BLaER1 (cell line): ENCODE measurements around the gene TMUB1.

Experiments
- H3K27ac ChIP-seq: shearing (Covaris generic); formaldehyde crosslinking; 2 replicates; pipeline ENCODE4 v1.8.1; 2022
- H3K27me3 ChIP-seq: shearing (Covaris generic); formaldehyde crosslinking; 2 replicates; pipeline ENCODE4 v1.8.1; 2022
- H3K36me3 ChIP-seq: shearing (Covaris generic); formaldehyde crosslinking; 2 replicates; pipeline ENCODE4 v1.8.1; 2022
- H3K4me1 ChIP-seq: shearing (Covaris generic); formaldehyde crosslinking; 2 replicates; pipeline ENCODE4 v1.8.1; 2022
- H3K4me2 ChIP-seq: shearing (Covaris generic); formaldehyde crosslinking; 2 replicates; pipeline ENCODE4 v1.8.1; 2022
- H3K4me3 ChIP-seq: shearing (Covaris generic); formaldehyde crosslinking; 2 replicates; pipeline ENCODE4 v1.8.1; 2022
- H3K9ac ChIP-seq: shearing (Covaris generic); formaldehyde crosslinking; 2 replicates; pipeline ENCODE4 v1.8.1; 2022
- H3K9me3 ChIP-seq: shearing (Covaris generic); formaldehyde crosslinking; 2 replicates; pipeline ENCODE4 v1.8.1; 2022
- H4K20me1 ChIP-seq: shearing (Covaris generic); formaldehyde crosslinking; 2 replicates; pipeline ENCODE4 v1.8.1; 2022
- Cebpa-rat ChIP-seq: shearing (Covaris generic); IDR thresholded peaks from 2 replicates; pipeline ENCODE4 v1.8.1; 2022

Gene TMUB1

GRCh38 chr7:151126491-151127137, 43.3 kb upstream of the TMUB1 start:
- Histone ChIP-seq H3K4me2 (no peak overlapping the region), H3K4me1 (peaks cover 16% of the 10 kb centered on the region), H3K9ac (no peak overlapping the region), H3K27me3 (no peaks in the 10 kb centered on the region), H4K20me1 (peaks cover 80% of the 10 kb centered on the region), H3K9me3 (no peaks in the 10 kb centered on the region), H3K4me3 (no peak overlapping the region), H3K36me3 (peaks cover 91% of the 10 kb centered on the region), H3K27ac (no peak overlapping the region)
- TF ChIP-seq Cebpa-rat: no peak

- Histone ChIP-seq H3K36me3 (peaks cover 91% of the 10 kb centered on the region), H4K20me1 (peaks cover 80% of the 10 kb centered on the region), H3K4me1 (peaks cover 9% of the 10 kb centered on the region), H3K4me2 (no peak overlapping the region), H3K9ac (no peak overlapping the region), H3K27me3 (no peaks in the 10 kb centered on the region), H3K4me3 (no peak overlapping the region), H3K27ac (no peak overlapping the region), H3K9me3 (no peaks in the 10 kb centered on the region)
- TF ChIP-seq Cebpa-rat: no peak
Measured at GRCh38 chr7:151125846-151126481, 42.7 kb upstream of the TMUB1 start.

DNA sequence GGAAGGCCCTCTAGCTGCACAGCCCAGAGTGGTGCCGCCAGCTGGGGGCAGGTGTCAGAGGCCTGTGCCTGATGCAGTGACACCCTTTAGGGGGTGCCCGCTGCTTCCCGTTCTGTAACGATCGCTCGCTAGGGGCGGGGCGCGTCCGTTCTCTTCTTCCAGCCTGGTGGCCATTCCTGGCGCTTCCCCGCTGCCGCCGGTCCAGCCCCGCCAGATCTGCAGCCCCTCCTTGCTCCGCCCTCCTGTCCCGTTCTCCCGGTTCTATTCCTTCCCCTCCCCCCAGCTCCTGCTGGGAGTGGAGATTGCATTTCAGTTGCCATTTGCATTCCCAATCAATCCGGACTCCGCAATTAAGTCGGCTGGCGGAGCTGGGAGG, 42.2 kb upstream of the TMUB1 start:
- Histone ChIP-seq H3K36me3 (peaks cover 91% of the 10 kb centered on the region), H3K27me3 (no peaks in the 10 kb centered on the region), H3K4me1 (peaks cover 9% of the 10 kb centered on the region), H3K27ac (no peak overlapping the region), H3K9ac (no peak overlapping the region), H3K4me3 (no peak overlapping the region), H4K20me1 (peaks cover 80% of the 10 kb centered on the region), H3K9me3 (no peaks in the 10 kb centered on the region), H3K4me2 (no peak overlapping the region)
- no peak for TF ChIP-seq Cebpa-rat

- no peak for TF ChIP-seq Cebpa-rat
- Histone ChIP-seq H3K4me1 (peaks cover 4% of the 10 kb centered on the region), H4K20me1 (peaks cover 82% of the 10 kb centered on the region), H3K9ac (no peak overlapping the region), H3K4me2 (no peak overlapping the region), H3K27me3 (no peaks in the 10 kb centered on the region), H3K36me3 (peaks cover 91% of the 10 kb centered on the region), H3K27ac (no peak overlapping the region), H3K9me3 (no peaks in the 10 kb centered on the region), H3K4me3 (no peak overlapping the region)
Measured at GRCh38 chr7:151124899-151125399, 41.7 kb upstream of the TMUB1 start.

GRCh38 chr7:151124481-151124880, 41.2 kb upstream of the TMUB1 start:
- no peaks in the 10 kb centered on the region for H3K4me1 ChIP-seq
- no peaks in the 10 kb centered on the region for H3K9me3 ChIP-seq
- H3K27ac ChIP-seq: no peak overlapping the region
- H3K4me3 ChIP-seq: no peak overlapping the region
- H4K20me1 ChIP-seq: peaks cover 83% of the 10 kb centered on the region
- H3K4me2 ChIP-seq: no peak overlapping the region
- H3K27me3 ChIP-seq: no peaks in the 10 kb centered on the region
- H3K36me3 ChIP-seq: peaks cover 91% of the 10 kb centered on the region
- H3K9ac ChIP-seq: no peak overlapping the region
- TF ChIP-seq Cebpa-rat: no peak

GRCh38 chr7:151123822-151124464, 40.6 kb upstream of the TMUB1 start:
- no peak overlapping the region for H3K4me3 ChIP-seq
- peaks cover 92% of the 10 kb centered on the region for H3K36me3 ChIP-seq
- no peaks in the 10 kb centered on the region for H3K4me1 ChIP-seq
- no peak overlapping the region for H3K27ac ChIP-seq
- no peak overlapping the region for H3K4me2 ChIP-seq
- no peak overlapping the region for H3K9ac ChIP-seq
- TF ChIP-seq Cebpa-rat: no peak
- no peaks in the 10 kb centered on the region for H3K9me3 ChIP-seq
- peaks cover 89% of the 10 kb centered on the region for H4K20me1 ChIP-seq
- H3K27me3 ChIP-seq: no peaks in the 10 kb centered on the region

GRCh38 chr7:151123158-151123821, 40.0 kb upstream of the TMUB1 start:
- Histone ChIP-seq H3K36me3 (peaks cover 92% of the 10 kb centered on the region), H3K27me3 (no peaks in the 10 kb centered on the region), H3K9ac (no peak overlapping the region), H3K4me2 (no peak overlapping the region), H3K27ac (no peak overlapping the region), H3K9me3 (no peaks in the 10 kb centered on the region), H4K20me1 (peaks cover 94% of the 10 kb centered on the region), H3K4me1 (no peaks in the 10 kb centered on the region), H3K4me3 (no peak overlapping the region)
- no peak for TF ChIP-seq Cebpa-rat

GRCh38 chr7:151122796-151123157, 39.5 kb upstream of the TMUB1 start:
- no peak overlapping the region for H3K27ac ChIP-seq
- H3K9me3 ChIP-seq: no peaks in the 10 kb centered on the region
- H3K27me3 ChIP-seq: no peaks in the 10 kb centered on the region
- no peak overlapping the region for H3K4me3 ChIP-seq
- no peak overlapping the region for H3K9ac ChIP-seq
- TF ChIP-seq Cebpa-rat: no peak
- H3K36me3 ChIP-seq: peaks cover 92% of the 10 kb centered on the region
- H3K4me2 ChIP-seq: no peak overlapping the region
- H3K4me1 ChIP-seq: peaks cover under 1% of the 10 kb centered on the region
- H4K20me1 ChIP-seq: peaks cover 94% of the 10 kb centered on the region

GRCh38 chr7:151122276-151122675, 39.0 kb upstream of the TMUB1 start:
- Histone ChIP-seq H3K36me3 (peaks cover 92% of the 10 kb centered on the region), H3K4me1 (peaks cover 6% of the 10 kb centered on the region), H3K27me3 (no peaks in the 10 kb centered on the region), H3K4me2 (no peak overlapping the region), H3K9me3 (no peaks in the 10 kb centered on the region), H3K9ac (no peak overlapping the region), H4K20me1 (peaks cover 94% of the 10 kb centered on the region), H3K4me3 (no peak overlapping the region), H3K27ac (no peak overlapping the region)
- no peak for TF ChIP-seq Cebpa-rat
